NCI-H1105 treated with DMSO at 0.1 percent for 48 hours (cell line): ENCODE results near the gene CNGA4.

ENCODE experiments used
- DNase-seq: peaks from one replicate; lab custom pipeline; 2025; lab: John Stamatoyannopoulos, UW

CNGA4 gene, protein sequence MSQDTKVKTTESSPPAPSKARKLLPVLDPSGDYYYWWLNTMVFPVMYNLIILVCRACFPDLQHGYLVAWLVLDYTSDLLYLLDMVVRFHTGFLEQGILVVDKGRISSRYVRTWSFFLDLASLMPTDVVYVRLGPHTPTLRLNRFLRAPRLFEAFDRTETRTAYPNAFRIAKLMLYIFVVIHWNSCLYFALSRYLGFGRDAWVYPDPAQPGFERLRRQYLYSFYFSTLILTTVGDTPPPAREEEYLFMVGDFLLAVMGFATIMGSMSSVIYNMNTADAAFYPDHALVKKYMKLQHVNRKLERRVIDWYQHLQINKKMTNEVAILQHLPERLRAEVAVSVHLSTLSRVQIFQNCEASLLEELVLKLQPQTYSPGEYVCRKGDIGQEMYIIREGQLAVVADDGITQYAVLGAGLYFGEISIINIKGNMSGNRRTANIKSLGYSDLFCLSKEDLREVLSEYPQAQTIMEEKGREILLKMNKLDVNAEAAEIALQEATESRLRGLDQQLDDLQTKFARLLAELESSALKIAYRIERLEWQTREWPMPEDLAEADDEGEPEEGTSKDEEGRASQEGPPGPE

DNA sequence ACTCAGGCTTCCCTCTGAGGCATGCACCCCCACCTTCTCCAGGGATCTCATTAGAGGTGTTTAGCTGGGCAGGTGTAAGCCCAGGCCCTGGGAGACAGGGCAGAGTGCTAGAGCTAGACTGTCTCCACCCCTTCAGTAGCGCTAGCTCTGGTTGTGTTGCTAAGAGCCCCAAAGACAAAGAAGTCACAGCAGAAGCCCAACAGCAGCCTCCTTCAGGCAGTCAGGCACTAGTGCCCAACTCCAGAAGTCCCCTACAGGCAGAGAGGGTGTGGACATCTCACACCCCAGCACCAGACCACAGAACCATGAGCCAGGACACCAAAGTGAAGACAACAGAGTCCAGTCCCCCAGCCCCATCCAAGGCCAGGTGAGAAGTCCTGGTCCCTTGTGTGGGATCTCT is at the start of gene CNGA4:
CNGA4 (plus strand) TSS at position 188 of the 400 bp plus-strand sequence; CDS start at position 306, 118 bp downstream.
- no peak for DNase-seq

DNA sequence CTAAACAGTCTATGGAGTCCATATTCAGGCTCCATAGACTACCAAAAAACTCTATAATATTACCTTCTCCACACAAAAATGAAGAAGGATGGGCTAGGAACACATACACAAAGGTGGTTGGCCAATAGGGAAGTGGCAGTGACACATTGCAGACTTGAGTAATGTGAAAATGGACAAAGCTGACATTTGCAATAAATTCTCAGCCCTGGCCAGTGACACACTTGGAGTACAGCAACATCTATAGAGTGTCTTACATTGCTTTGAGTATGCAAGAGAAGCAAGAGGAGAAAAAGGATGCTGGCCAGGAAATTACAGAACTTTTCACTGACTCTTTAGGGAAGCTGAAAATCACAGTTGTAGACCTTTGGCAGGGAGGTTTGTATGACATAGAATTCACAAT is 47.1 kb upstream of the CNGA4 start:
- no peak for DNase-seq

DNA sequence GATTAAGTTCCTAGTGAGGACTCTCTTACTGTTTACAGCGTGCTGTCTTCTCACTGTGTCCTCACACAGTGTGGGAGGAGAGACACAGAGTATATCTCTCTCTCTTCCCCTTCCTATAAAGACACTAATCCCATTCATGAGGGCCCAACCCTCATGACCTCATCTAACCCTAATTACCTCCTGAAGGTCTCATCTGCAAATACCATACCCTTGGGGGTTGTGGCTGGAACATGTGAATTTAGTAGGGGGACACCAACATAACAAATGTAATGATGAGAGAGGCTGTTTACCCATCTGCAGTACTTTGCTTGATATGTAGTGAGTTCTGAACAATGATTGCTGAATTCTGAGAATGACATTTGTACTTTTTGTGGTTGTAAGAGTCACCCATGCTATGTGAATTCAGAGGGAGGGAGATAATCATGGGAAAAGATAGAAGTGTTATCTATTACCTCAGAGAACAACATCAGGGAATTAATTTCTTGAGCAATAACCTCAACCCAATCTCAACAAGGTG is 44.8 kb upstream of the CNGA4 start:
- no peak for DNase-seq

DNA sequence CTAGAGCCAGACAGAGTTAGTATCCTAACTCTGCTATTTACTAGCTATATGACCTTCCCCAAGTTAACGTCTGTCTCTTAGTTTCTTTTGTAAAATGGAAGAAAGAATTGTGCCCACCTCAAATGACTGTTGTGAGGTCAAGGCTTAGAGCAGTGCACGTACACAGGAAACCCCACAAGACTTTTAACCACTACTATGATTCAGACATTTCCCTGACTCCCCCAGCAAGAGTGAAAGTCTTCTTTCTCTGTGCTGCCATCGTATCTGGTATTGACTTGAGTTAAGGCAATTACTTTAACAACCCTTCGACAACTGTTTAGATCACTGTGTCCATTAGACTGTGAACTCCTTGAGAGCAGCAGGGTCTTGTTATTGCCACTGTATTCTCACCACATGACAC is 42.5 kb upstream of the CNGA4 start:
- no peak for DNase-seq

DNA sequence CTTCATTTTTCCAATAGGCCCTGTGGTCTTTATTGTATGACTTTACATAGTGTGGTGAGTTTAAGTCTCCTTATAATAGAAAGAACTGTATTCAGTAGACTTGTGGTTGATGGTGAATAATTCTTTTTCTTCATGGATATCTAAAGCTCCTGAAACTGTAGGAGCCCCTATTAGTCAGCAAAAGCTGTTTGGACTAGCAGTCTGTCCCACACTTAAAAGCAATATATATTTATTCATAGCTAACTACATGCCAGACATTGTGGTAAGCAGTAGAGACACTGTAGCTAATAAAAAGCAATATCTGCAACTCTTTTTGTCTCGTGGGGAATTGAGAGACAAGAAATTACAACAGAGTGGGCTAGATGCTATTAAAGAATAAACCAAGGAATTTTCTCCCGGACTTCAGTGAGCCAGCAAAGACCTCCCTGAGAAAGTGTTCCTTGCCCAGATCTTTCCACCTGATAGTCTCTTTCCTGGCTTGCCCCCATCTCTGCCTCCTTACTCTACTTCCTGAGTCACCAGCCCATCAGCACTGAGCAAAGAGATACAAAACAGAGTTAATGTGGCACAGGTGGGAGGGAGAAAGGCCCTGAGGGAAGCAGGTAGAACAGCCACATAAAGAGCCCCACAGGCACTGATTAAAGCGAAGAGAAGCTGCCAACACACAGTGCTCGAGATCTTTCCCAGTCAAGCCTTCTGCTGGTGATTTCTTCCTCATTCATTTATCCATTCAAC is 41.3 kb upstream of the CNGA4 start:
- DNase-seq: no peak

DNA sequence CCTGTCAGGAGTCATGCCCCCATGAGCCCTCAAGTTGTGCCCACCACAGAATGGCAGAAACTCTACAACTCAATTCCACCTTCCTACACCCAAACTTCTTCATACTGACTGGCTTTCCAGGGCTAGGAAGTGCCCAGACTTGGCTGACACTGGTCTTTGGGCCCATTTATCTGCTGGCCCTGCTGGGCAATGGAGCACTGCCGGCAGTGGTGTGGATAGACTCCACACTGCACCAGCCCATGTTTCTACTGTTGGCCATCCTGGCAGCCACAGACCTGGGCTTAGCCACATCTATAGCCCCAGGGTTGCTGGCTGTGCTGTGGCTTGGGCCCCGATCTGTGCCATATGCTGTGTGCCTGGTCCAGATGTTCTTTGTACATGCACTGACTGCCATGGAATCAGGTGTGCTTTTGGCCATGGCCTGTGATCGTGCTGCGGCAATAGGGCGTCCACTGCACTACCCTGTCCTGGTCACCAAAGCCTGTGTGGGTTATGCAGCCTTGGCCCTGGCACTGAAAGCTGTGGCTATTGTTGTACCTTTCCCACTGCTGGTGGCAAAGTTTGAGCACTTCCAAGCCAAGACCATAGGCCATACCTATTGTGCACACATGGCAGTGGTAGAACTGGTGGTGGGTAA is 39.6 kb upstream of the CNGA4 start, which contains the start of gene OR52W1:
OR52W1 (plus strand) TSS at position 51 of the 637 bp plus-strand sequence; CDS start at position 51, 0 bp downstream.
- DNase-seq: no peak

DNA sequence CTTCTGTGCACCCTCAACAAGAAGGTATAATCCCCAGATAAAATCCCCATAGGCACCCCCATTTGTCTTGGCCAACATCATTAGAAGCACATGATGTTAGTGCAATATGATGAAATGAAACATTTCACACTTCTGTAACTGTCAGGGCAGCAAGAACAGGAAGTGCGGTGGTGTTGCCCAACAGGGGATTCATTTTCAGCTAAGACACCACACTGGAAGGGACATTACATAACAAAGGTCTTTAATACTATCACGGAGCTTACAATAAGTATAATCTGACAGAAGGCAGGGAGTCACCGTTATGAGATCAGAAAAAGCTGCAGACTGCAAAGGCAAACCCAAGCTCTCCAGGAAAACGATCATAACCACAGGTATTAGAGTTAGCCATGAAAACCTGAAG is 37.9 kb upstream of the CNGA4 start:
- no peak for DNase-seq

DNA sequence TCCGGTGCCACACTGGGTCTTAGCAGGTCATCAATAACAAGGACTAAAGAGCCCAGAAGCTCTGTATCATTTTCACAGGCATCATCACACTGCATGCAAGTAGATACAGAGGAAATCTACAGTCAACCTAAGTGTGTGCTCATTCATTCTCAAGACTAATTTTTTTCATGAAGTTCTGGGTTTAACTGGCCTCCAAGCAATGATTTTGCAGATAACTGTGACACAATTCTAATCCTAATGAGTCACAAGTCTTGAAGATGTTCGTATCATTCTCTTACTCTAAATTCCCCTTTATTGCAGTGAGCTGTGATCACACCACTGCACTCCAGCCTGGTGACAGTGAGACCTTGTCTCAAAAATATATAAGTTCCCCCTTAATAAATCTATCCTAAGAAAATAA is 37.4 kb upstream of the CNGA4 start:
- DNase-seq: no peak

DNA sequence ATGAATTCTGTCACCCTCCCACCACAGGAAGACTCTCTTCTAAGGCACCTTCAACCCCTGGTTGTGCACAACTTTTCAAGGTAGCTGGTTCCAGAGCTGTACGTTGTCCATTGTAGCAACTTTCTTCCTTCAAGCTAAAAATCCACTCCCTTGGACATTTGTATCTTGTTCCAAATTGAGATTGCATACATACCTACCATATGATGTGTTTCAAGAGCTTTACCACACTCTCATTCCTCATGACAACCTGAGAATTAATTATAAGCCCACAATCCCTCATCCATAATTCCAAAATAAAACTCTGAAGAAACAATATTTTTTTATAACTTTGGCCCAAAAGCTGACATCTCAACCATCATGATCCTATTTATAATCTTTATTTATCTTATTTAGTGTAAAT is 36.8 kb upstream of the CNGA4 start:
- DNase-seq: no peak

DNA sequence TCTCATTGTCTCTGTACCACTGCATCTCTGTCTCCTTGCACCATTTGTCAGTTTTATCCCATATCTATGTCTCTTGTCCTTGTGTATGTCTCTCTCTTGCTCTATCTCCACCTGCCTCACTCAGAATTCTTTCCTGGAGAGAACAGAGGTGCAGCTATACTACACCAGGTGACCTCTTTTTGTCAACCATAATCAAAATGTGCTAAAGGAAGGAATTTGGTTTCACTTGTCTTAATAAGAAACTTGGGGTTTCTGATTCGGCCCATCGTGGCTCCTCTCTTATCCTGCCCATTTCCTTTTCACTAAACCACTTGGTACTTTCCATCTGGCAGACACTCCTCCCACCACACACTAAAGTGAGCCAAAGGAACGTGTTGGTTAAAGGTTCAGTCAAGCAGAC is 35.6 kb upstream of the CNGA4 start:
- no peak for DNase-seq

DNA sequence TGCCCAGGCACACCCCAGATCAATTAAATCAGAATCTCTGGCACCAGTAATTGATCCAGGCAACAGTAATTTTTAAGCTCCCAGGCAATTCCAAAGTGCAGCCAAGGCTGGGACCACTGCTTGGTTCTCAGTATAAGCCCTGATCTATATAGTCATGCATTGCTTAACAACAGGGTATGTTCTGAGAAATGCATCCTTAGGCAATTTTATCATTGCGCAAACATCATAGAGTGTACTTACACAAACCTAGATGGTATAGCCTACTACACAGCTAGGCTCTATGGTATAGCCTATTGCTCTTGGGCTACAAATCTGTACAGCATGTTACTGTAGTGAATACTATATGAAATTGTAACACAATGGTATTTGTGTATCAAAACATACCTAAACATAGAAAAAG is 34.2 kb upstream of the CNGA4 start:
- DNase-seq: no peak

DNA sequence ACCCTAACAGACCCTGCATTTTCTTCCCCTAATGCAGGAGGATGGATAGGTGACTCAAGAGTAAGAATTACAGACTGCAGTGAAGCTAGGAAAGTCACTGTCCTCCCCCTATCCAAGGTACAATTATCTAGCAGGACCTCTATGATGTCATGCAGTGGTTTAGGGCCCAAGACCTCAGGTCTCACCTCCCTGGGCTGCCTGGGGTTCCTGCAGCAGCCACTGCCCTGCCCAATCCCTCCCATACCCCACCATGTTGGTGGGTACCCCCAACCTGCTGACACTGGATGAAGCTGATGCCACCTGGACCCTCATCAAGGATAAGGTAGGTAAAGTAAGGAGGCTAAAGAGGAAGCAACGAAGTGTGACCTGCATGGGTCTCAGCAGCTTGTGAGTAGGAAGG is 33.5 kb upstream of the CNGA4 start, which contains the start of gene C11orf42:
C11orf42 (plus strand) TSS at position 192 of the 400 bp plus-strand sequence; CDS start at position 251, 59 bp downstream.
- DNase-seq: no peak

DNA sequence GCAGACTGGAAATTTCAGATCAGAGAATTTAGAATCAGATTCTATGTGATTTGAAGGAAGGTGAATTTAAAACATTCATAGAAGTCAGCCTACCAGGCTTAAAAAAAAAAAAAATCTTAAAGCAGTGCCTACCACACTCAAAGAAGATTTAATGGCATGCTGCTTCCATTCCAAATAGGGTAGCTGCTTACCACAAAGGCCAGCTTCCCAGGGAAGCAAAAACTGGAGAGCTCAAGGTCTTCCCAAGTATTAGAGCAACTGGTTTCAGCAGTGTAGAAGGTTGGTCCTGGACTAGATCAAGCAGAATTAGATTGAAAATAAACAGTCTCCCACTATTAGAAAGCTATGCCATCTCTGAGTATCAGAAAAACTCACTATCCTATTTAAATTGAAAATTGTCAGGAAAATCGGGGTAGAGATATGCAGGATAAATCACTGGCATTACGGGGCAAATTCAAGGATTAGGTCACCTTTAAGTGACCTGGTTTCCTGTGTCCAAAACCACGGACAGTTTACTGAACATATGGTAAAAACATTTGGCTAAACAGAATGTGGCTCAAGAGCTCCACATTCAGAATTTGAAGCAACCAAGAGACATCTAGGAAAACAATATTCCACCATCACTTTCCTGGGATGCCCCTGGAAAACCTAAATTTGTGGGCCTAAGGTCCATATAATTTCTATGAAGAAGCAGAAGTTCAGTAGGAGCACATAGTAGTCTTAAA is 32.3 kb upstream of the CNGA4 start:
- no peak for DNase-seq

DNA sequence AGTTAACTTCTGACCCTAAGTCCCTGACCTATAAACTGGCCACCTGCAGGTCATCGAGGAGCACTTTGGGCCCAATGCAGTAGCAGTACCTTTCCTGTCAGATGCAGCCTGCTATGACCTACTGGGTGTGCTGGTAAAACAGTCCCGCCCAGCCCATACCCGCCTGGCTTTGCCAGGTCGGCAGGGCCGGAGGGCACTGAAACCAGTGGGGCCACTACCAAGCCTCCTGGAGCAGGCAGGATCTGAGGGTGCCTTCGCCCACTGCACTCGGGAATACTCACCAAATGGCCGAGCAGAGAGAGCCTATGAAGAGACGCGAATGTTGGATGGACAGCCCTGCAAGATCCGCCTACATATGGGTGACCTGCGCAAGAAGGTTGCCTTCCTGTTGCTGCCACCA is 29.1 kb upstream of the CNGA4 start:
- DNase-seq: no peak

DNA sequence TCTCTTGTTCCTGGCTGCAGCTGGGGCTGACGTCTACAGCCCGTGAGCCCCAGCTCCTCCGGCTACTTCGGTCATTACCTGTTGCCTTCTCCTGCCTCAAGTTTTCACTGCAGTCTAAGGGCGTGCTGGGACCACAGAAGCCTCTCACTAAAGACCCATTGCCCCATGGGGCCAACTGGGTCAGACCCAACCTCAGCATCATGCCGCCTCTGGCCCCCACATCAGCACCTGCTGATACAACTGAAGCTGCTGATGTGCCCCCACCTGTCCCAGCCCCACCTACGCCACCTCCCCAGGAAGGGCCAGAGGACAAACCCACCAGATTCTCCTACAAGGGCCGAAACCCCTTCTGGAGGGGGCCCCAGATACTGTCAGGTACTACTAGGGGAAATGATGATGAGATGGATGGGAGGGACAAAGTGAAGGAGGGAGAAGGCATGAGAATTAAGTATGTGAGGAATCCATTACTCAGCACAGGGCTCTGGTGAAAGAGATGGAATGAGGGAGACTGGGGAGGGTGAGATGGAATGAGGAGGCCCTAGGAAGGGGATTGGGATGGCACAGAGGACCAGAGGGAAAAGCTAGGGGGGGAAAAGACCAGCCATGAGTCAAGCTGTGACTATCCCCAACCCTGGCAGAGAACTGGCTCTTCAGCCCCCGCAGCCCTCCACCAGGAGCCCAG is 28.5 kb upstream of the CNGA4 start:
- no peak for DNase-seq

DNA sequence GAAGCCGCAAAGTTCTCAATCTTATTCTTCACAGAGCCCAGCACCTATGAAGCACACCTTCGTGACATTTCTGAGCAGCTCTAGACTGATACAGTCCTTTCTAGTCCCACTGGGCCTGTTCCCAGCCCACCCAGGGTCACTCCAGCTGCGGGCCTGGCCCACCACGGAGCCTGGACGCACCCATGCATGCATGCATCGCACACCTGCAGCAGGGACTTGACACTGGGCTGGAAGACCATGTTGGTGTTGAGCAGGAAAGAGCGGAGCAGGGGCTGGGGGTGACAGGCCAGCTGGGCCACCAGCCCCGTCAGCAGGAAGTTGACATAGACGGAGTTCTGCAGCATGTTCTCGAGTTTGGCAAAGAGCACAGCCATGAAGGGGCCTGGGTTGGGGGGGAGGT is 24.4 kb upstream of the CNGA4 start:
- no peak for DNase-seq

DNA sequence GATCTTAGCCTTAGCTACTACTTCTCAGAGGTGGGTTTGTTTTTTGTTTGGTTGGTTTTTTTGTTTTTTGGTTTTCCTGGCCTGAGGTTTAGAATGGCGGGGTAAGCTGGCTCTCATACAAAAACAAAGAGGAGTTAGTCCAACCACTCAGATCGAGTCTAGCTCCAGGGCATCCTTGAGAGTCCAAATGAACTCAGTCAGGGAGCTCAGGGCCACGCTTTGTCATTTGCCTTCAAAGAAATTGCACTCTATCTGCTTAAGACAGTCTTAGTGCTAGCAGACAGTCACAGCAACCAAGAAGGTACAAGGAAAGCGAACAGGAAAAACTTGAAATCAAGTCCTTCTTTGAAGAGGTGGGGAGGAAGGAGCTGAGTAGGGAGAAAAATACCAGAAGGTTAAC is 22.4 kb upstream of the CNGA4 start:
- no peak for DNase-seq

DNA sequence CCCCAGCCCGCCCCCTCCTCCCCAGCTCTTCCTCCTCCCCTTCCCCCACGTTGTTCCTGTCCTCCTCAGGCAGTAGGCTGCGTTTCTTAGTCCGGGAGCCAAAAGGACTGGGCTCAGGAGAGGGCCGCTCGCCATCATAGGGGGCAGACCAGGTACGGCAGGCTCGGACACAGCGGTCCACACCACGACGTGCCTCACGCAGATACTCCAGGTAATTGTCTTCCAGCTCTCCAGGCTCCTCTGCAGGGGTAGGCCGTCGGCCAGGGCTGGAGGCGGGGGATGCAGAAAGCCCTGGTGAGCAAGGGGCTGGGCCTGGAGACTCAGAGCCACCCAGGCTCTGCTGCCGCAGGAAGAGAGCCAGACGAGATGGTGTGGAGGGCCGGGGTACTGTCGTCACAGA is 21.2 kb upstream of the CNGA4 start:
- DNase-seq: no peak

DNA sequence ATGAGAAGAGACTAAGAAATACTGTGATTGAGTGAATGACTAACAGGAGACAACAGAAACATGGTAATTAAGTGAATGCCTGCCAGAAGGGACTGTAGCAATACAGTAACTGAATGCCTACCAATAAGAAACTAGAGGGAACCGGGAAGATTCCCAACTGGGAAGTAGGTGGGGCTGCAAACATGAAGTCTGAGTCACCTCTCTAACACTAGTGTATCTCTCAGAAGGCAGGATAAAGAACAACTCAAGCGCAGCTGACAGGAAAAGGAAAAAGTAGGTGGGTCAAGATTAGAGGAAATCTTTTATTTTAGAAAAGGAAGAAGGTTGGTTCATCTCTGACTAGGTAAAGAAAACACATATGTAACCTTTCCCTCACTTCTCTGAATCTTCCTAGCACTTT is 19.5 kb upstream of the CNGA4 start:
- no peak for DNase-seq

DNA sequence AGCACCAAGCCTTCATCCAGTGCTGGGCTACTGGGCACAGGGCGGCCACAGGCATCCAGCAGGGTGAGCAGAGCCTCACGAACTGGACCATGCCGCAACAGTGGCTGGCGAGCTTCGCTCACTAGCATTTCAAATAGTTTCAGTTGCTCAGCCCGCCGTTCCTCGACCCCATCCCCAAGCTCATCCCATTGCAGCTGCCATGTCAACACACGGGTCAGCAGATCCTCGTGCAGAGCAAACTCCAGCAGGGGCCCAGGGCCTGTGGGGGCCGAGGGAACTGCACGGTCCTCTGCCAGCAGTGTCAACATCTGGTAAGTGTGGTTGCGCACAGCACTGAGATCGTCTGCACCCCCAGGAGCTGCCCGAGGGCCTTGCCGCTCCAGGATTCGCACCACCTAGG is 15.0 kb upstream of the CNGA4 start:
- no peak for DNase-seq

DNA sequence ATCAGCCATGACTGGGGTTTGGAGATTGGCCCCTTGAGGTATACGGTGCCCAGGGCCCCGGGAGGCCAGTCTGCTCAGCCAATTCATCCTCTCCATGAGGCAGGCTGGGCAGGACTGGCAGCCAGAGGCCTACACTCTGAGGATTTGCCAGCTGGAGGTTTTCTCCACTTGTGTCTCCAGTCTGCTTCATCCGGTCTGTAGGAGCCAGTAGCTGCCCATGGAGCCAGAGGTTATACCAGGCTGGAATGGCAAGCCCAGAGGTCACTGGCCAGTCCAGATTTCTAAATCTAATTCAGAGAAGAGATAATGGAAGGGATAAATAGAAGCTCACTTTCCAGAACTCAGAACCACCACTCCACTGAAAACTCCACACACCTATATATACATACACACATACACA is 14.5 kb upstream of the CNGA4 start:
- no peak for DNase-seq
